ENCODE data around the gene TAS2R60.

- TF ChIP-seq CTCF (IDR thresholded peaks at IDR 0.05) (no peak), POLR2AphosphoS5 (IDR thresholded peaks at IDR 0.05) (no peak), EP300 (IDR thresholded peaks at IDR 0.05) (no peak), POLR2A (IDR thresholded peaks at IDR 0.05) (no peak)
Observed at GRCh38 chr7:143456992-143457793, 13.9 kb downstream of the TAS2R60 start.

All from gastroesophageal sphincter (tissue), 3 donors.